H1 (cell line): ENCODE results near the gene ZNF573.

Experiments
- CREB1 ChIP-seq: IDR thresholded peaks from 2 replicates; pipeline ENCODE4 v1.6.1; 2012; ENCODE audit warnings: inconsistent platforms
- EP300 ChIP-seq, 2 experiments: IDR thresholded peaks; 1 replicate in 1 of 2; 2 replicates in 1 of 2; pipeline ENCODE4 v1.6.1; 2011 to 2012; ENCODE audit warnings: low read depth in 2 of 2, low read length in 2 of 2, mild to moderate bottlenecking in 2 of 2, borderline replicate concordance in 1 of 2, inconsistent platforms in 1 of 2, moderate library complexity in 1 of 2
- EZH2 ChIP-seq: fragments of 200-600 bp; sonication (generic); IDR thresholded peaks from 2 replicates; pipeline ENCODE4 v1.7.1; 2012; ENCODE audit warnings: low read depth, mild to moderate bottlenecking, moderate library complexity, low read length, inconsistent platforms; ENCODE audit not compliant: severe bottlenecking
- MAFK ChIP-seq: IDR thresholded peaks from 2 replicates; pipeline ENCODE4 v1.6.1; 2012; ENCODE audit warnings: low read depth, mild to moderate bottlenecking, improper control_type of control experiment, low read length
- PHF8 ChIP-seq: fragments of 200-600 bp; sonication (generic); conservative IDR thresholded peaks from 2 replicates; pipeline ENCODE4 v1.7.1; 2012; ENCODE audit warnings: low read depth, mild to moderate bottlenecking, inconsistent platforms, low read length, moderate library complexity
- POLR2A ChIP-seq, 2 experiments: IDR thresholded peaks; 1 replicate in 1 of 2; 2 replicates in 1 of 2; pipeline ENCODE4 v1.6.1; 2011; ENCODE audit warnings: low read depth in 2 of 2, low read length in 2 of 2, mild to moderate bottlenecking in 2 of 2; ENCODE audit errors: control extremely low read depth in 1 of 2
- RAD21 ChIP-seq, 2 experiments: IDR thresholded peaks in 1 of 2; conservative IDR thresholded peaks in 1 of 2; 2 replicates each; pipeline ENCODE4 v1.6.1; 2011; ENCODE audit warnings: low read depth in 2 of 2, low read length in 2 of 2, improper control_type of control experiment in 1 of 2, inconsistent platforms in 1 of 2, mild to moderate bottlenecking in 1 of 2, moderate library complexity in 1 of 2
- SP1 ChIP-seq: IDR thresholded peaks from 2 replicates; pipeline ENCODE4 v1.6.1; 2011; ENCODE audit warnings: low read depth, low read length
- TF ChIP-seq, protein P1 (sequence below): IDR thresholded peaks from 2 replicates; pipeline ENCODE4 v1.6.1; 2011; ENCODE audit warnings: low read depth, mild to moderate bottlenecking, low read length; ENCODE audit not compliant: insufficient read depth
- TF ChIP-seq, protein P2 (sequence below), 3 experiments: IDR thresholded peaks; 1 replicate in 2 of 3; 2 replicates in 1 of 3; pipeline versions ENCODE4 v1.5.1 to v1.6.1; 2011; ENCODE audit warnings: low read length in 3 of 3, mild to moderate bottlenecking in 3 of 3, inconsistent platforms in 2 of 3, low read depth in 1 of 3, moderate library complexity in 1 of 3; ENCODE audit not compliant: insufficient read depth in 1 of 3; ENCODE audit errors: control extremely low read depth in 1 of 3

DNA sequence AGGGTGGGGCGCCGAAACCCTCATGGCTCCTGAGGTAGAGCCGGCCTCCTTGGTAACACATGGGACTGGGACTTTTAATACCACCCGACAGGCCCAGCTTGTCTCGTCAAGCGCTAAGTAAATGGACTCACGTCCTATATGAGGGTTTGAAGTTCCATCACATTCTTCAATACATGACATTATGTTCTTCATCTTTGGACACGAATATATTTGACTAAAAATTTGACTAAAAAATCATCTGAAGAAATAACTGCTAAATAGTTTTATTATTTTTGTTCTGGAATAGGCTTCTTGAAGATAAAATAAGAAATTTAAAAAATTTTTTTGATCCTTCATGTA lies 59.5 kb downstream of the ZNF573 start:
- no peak for TF ChIP-seq MAFK
- TF ChIP-seq, protein P1, sequence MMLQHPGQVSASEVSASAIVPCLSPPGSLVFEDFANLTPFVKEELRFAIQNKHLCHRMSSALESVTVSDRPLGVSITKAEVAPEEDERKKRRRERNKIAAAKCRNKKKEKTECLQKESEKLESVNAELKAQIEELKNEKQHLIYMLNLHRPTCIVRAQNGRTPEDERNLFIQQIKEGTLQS: no peak
- no peak for TF ChIP-seq CREB1
- TF ChIP-seq, protein P2, sequence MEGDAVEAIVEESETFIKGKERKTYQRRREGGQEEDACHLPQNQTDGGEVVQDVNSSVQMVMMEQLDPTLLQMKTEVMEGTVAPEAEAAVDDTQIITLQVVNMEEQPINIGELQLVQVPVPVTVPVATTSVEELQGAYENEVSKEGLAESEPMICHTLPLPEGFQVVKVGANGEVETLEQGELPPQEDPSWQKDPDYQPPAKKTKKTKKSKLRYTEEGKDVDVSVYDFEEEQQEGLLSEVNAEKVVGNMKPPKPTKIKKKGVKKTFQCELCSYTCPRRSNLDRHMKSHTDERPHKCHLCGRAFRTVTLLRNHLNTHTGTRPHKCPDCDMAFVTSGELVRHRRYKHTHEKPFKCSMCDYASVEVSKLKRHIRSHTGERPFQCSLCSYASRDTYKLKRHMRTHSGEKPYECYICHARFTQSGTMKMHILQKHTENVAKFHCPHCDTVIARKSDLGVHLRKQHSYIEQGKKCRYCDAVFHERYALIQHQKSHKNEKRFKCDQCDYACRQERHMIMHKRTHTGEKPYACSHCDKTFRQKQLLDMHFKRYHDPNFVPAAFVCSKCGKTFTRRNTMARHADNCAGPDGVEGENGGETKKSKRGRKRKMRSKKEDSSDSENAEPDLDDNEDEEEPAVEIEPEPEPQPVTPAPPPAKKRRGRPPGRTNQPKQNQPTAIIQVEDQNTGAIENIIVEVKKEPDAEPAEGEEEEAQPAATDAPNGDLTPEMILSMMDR (IDR thresholded peaks at IDR 0.05; ENCODE audit: control extremely low read depth in 1 of 3, insufficient read depth in 1 of 3, low read depth in 1 of 3, low read length in 3 of 3): no peak
- no peak for TF ChIP-seq RAD21 (IDR thresholded peaks at IDR 0.05 in 1 of 2, conservative IDR thresholded peaks at IDR 0.05 in 1 of 2; ENCODE audit: low read depth in 2 of 2, low read length in 2 of 2)
- no peak for TF ChIP-seq PHF8
- TF ChIP-seq EZH2: no peak
- TF ChIP-seq SP1: no peak
- no peak for TF ChIP-seq EP300 (IDR thresholded peaks at IDR 0.05; ENCODE audit: borderline replicate concordance in 1 of 2, low read depth in 2 of 2, low read length in 2 of 2)
- no peak for TF ChIP-seq POLR2A (IDR thresholded peaks at IDR 0.05; ENCODE audit: control extremely low read depth in 1 of 2, low read depth in 2 of 2, low read length in 2 of 2)
